Heart left ventricle (tissue), 16 donors: Measurements from ENCODE around the gene TBC1D21. TPM values are rescaled to one million over a fixed set of nuclear protein-coding genes. Genes with fewer than 3 reads are reported as not detected.
A peak's percentile ranks its signal among the peaks of the same experiment; 100 is the strongest.
"Not testable (repeated sequence)": the region's sequence is repeated elsewhere in the genome, so short reads cannot be mapped to it uniquely, and the experiment has no call there.

ENCODE experiments used
- ATAC-seq, 4 donors: fragments of 200-7000 bp; cut with Tn5 transposase; one replicate each; pipeline ENCODE4 v1.9.1; 2020 to 2022; ENCODE audit warnings: moderate library complexity in 4 of 4, mild to moderate bottlenecking in 3 of 4, moderate number of reproducible peaks in 1 of 4
- DNase-seq, 5 donors: peaks; one replicate each; pipeline ENCODE4 v3.0.0-alpha.2; 2020
- H3K27ac ChIP-seq, 12 donors: fragments of 200-600 bp; sonication (generic) in 4 of 12; one replicate each; pipeline versions ENCODE4 v1.5.0 to v1.8.0; 2016 to 2022; ENCODE audit warnings: mild to moderate bottlenecking in 2 of 12
- H3K27me3 ChIP-seq, 9 donors: fragments of 200-600 bp; sonication (generic) in 2 of 9; one replicate each; pipeline versions ENCODE4 v1.5.1 to v1.8.0; 2016 to 2022; ENCODE audit warnings: mild to moderate bottlenecking in 3 of 9
- H3K36me3 ChIP-seq, 9 donors: fragments of 200-600 bp; sonication (generic) in 2 of 9; one replicate each; pipeline versions ENCODE4 v1.5.0 to v1.8.0; 2018 to 2022; ENCODE audit warnings: mild to moderate bottlenecking in 2 of 9
- H3K4me1 ChIP-seq, 12 donors: fragments of 200-600 bp; sonication (generic) in 4 of 12; one replicate each; pipeline versions ENCODE4 v1.5.0 to v1.8.0; 2016 to 2022; ENCODE audit warnings: mild to moderate bottlenecking in 3 of 12
- H3K4me3 ChIP-seq, 12 donors: fragments of 200-600 bp; sonication (generic) in 4 of 12; one replicate each; pipeline versions ENCODE4 v1.5.0 to v1.8.0; 2017 to 2022; ENCODE audit warnings: mild to moderate bottlenecking in 9 of 12, moderate library complexity in 4 of 12
- H3K9me3 ChIP-seq, 12 donors: fragments of 200-600 bp; sonication (generic) in 4 of 12; one replicate each; pipeline versions ENCODE4 v1.5.0 to v1.8.0; 2016 to 2022; ENCODE audit warnings: mild to moderate bottlenecking in 1 of 12
- CTCF ChIP-seq, 12 donors: fragments of 200-600 bp; sonication (generic) in 4 of 12; IDR thresholded peaks; one replicate each; pipeline versions ENCODE4 v1.5.0 to v1.8.0; 2018 to 2022; ENCODE audit warnings: antibody characterized with exemption in 12 of 12, mild to moderate bottlenecking in 5 of 12
- POLR2A ChIP-seq, 2 donors: fragments of 450-650 bp; IDR thresholded peaks; one replicate each; pipeline ENCODE4 v1.6.1; 2017; ENCODE audit warnings: antibody characterized with exemption in 2 of 2, mild to moderate bottlenecking in 2 of 2, moderate library complexity in 2 of 2
- WGBS, 4 donors: extraction: QIAGEN DNeasy Blood & Tissue Kit in 2 of 4; methylation state at CpG; one replicate each; pipeline versions ENCODE4 v1.1.5 to v1.1.7; 2013 to 2018; 5-methylcytosine and 5-hydroxymethylcytosine counted together
- intact Hi-C, 10 donors: fragments of 100-400 bp; cut with DNase I; formaldehyde crosslinking; loops; one replicate each; pipeline versions ENCODE4 v1.11.1 to v1.14.2; 2022
- polyA plus RNA-seq, 2 donors: library from polyadenylated mRNA; stranded (reverse); fragments of 200-250 nt; gene quantifications; one replicate each; pipeline ENCODE4 v1.2.3, GENCODE V29; 2013
- total RNA-seq, 9 donors: library from RNA; depleted of rRNA in 2 of 9; stranded (reverse); fragments of >200 nt in 2 of 9; fragmentation: NEBNext Ultra II Directional in 3 of 9; extraction: Animal tissue kit (Norgen Biotek cat#: 25700) in 3 of 9; gene quantifications; one replicate each; pipeline versions ENCODE4 v1.1.0 to v1.2.4, GENCODE V29; 2016 to 2023
- donor health status: ischemic (EF 13 %, LVEDD 7.1; RV severe dilation, severe dysfunction).
- donor health status: healthy with polysubstance abuse.
- donor health status: DM: no; HTN: yes; CAD: no.
- donor health status: DM: no; HTN: no; CAD: no.
- donor health status: ischemic (EF 25% LVEDD 6.9; RV normal size, moderate dysfunction).
- donor health status: ischemic (EF 25% LVEDD 5.7; RV mildly dilated, moderate dysfunction).
- donor health status: healthy.
- donor health status: DM: yes; HTN: yes; CAD: no.
- donor health status: ischemic (EF 35%, LVEDD 5.7; RV mildly dilated, moderate dysfunction).
- donor health status: nonischemic (EF 11% LVEDD 7.7; RV severe dilation, severe dysfunction).
- donor health status: DM: yes; HTN: yes; CAD: no.
- donor health status: PGD.
- donor health status: ischemic (EF 29% LVEDD 5.4; RV normal size, mild dysfunction).
- donor health status: nonischemic (EF 23%, LVEDD 6.1; RV moderate dilation, normal function).

The TBC1D21 gene
- total and polyA plus RNA-seq, 11 donors: not detected

DNA sequence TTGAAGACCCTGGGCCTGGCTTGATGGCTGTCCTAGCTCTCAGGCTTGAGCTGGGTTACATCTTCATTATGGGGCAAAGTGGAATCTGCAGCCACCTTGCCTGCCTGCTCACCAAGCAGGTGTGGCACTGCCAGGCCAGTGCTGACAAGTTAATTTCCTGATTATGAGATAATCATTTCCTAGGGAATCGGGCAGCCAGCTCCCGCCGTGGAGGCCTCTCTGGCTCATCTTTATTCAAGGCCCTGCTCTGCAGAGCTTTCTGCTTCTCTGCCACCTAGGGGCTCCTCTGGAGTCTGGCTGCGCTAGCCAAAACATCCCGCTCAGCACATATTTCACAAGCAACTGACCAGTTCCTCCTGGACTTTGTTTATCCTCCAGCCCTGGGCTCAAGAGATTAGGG lies 62.8 kb downstream of the TBC1D21 start:
- ATAC-seq: no peak

DNA sequence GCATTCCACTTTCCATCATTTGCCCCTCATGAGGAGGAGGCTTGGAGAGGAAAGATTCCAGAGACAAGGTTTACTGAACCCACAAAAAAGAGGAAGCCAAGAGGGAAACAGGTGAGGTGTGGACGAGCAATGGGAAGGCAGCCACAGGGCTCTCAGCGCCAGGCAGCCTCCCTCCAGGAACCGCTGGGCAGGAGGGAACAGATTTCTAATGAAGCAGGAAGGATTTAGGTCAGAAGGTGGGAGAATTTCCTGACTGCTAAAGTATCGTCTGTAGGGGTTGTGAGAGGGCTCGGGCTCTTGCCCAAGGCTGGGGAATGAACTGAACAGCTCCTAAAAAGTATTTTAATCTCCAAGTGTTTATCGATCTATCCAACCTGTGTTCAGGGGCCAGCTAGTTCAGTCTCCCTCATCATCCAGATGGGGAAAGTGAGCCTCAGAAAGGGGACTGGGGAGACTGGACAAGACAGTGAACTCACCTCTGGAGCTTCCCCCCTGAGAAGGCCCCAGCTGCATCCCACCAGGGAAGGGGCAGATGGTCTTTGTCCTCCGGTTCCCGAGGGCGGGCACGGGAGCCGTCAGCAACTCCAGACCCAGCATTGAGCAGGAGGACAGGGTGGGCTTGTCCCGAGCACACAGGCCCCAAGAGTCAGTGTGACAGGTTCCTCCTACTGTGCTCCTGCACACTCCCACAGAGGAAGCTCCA lies 63.4 kb downstream of the TBC1D21 start:
- H3K4me3 ChIP-seq: no peak overlapping the region
- no peak for TF ChIP-seq CTCF (IDR thresholded peaks at IDR 0.05)
- no peak for TF ChIP-seq POLR2A (IDR thresholded peaks at IDR 0.05)
- DNase-seq (peak in 3 of 5 donors; percentile 14 to 48 (median 24)), ATAC-seq (no peak)
- H3K27ac ChIP-seq: peak overlapping the region in 3 of 12 donors; percentile 39 to 60 (median 54)
- no peaks in the 10 kb centered on the region for H3K27me3 ChIP-seq
- intact Hi-C loops: no loop called here
- peaks cover 0 to 3% (median 0%) of the 10 kb centered on the region in 9 donors for H3K36me3 ChIP-seq
- H3K4me1 ChIP-seq: peaks cover 0 to 76% (median 27%) of the 10 kb centered on the region in 12 donors
- no peaks in the 10 kb centered on the region for H3K9me3 ChIP-seq
- WGBS, 4 donors: 49 to 61% (median 59%) methylated on average over 11 to 12 of the region's 12 CpGs

More for the DNA sequence above, 62.8 kb downstream of the TBC1D21 start:
- Histone ChIP-seq H3K36me3 (peaks cover 0 to 3% (median 0%) of the 10 kb centered on the region in 9 donors), H3K9me3 (no peaks in the 10 kb centered on the region), H3K4me3 (no peak overlapping the region), H3K4me1 (peaks cover 0 to 76% (median 25%) of the 10 kb centered on the region in 12 donors), H3K27ac (peak overlapping the region in 3 of 12 donors; percentile 39 to 60 (median 54)), H3K27me3 (no peaks in the 10 kb centered on the region)
- intact Hi-C loops: no loop called here
- 56 to 65% (median 60%) methylated on average over 5 of the region's 5 CpGs for WGBS, 4 donors
- TF ChIP-seq POLR2A (IDR thresholded peaks at IDR 0.05): no peak
- no peak for TF ChIP-seq CTCF (IDR thresholded peaks at IDR 0.05)
- DNase-seq: peak in 3 of 5 donors; percentile 21 to 51 (median 27)

GRCh38 chr15:73937296-73937695 lies 63.9 kb downstream of the TBC1D21 start:
- H3K4me3 ChIP-seq: no peak overlapping the region
- no peaks in the 10 kb centered on the region for H3K9me3 ChIP-seq
- no peak for ATAC-seq
- DNase-seq: peak in 2 of 5 donors; percentile 25 to 47
- H3K36me3 ChIP-seq: no peaks in the 10 kb centered on the region
- H3K4me1 ChIP-seq: peaks cover 0 to 75% (median 26%) of the 10 kb centered on the region in 12 donors
- H3K27me3 ChIP-seq: no peaks in the 10 kb centered on the region
- TF ChIP-seq POLR2A (IDR thresholded peaks at IDR 0.05) (no peak), CTCF (IDR thresholded peaks at IDR 0.05) (no peak)
- WGBS, 4 donors: 68 to 84% (median 83%) methylated on average over 5 to 10 of the region's 10 CpGs
- peak overlapping the region in 3 of 12 donors; percentile 24 to 60 (median 54) for H3K27ac ChIP-seq
- intact Hi-C loops: no loop called here

DNA sequence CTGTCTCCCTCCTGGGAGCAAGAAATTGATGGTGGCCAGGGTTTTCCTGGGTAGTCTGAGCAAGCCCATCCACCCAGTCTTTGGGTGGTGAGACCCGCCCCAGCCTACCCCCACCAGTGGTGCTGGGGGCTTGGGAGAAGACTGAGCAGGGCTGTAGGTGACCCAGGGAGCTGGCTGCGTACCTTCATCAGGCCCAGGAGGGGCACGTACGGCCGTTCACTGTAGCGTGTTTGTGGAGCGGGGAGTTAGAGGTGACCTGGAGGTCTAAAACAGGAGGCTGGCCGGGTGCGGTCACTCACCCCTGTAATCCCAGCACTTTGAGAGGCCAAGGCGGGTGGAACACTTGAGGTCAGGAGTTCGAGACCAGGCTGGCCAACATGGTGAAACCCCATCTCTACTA lies 64.4 kb downstream of the TBC1D21 start:
- Histone ChIP-seq H3K36me3 (no peaks in the 10 kb centered on the region), H3K9me3 (no peaks in the 10 kb centered on the region), H3K27ac (no peak overlapping the region), H3K4me3 (no peak overlapping the region), H3K4me1 (peaks cover 0 to 74% (median 26%) of the 10 kb centered on the region in 12 donors), H3K27me3 (no peaks in the 10 kb centered on the region)
- WGBS, 4 donors: 96 to 99% (median 98%) methylated on average over 11 of the region's 11 CpGs
- intact Hi-C loops: no loop called here
- DNase-seq (peak in 1 of 5 donors; percentile 56), ATAC-seq (no peak)
- TF ChIP-seq CTCF (IDR thresholded peaks at IDR 0.05): no peak
- no peak for TF ChIP-seq POLR2A (IDR thresholded peaks at IDR 0.05)

DNA sequence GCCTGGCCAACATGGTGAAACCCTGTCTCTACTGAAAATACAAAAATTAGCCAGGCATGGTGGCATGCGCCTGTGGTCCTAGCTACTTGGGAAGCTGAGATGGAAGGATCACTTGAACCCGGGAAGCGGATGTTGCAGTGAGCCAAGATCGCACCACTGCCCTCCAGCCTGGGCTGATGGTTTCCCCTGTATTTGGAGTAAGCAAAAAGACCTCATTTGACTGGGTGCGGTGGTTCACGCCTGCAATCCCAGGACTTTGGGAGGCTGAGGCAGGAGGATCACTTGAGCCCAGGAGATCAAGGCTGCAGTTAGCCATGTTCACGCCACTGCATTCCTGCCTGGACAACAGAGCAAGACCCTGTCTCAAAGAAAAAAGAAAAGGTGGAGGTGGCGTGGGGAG lies 65.2 kb downstream of the TBC1D21 start:
- H3K27ac ChIP-seq, H3K27me3 ChIP-seq, H3K36me3 ChIP-seq, ATAC-seq, H3K9me3 ChIP-seq, H3K4me3 ChIP-seq, intact Hi-C loops: not testable (repeated sequence)
- 81 to 97% (median 94%) methylated on average over 8 of the region's 8 CpGs for WGBS, 4 donors
- DNase-seq: peak in 2 of 5 donors; percentile 20 to 22
- H3K4me1 ChIP-seq: peaks cover 0 to 66% (median 26%) of the 10 kb centered on the region in 12 donors
